Upper lobe of left lung (tissue), 4 donors: Measurements from ENCODE around the gene POC5.

ENCODE experiments used
- EP300 ChIP-seq, 4 donors: sonication (generic); formaldehyde crosslinking; IDR thresholded peaks; one replicate each; pipeline ENCODE4 v1.5.1; 2017; ENCODE audit warnings: antibody characterized with exemption in 4 of 4, control low read depth in 2 of 4
- POLR2AphosphoS5 ChIP-seq, 2 donors: sonication (generic); formaldehyde crosslinking; IDR thresholded peaks; one replicate each; pipeline ENCODE4 v1.5.1; 2017; ENCODE audit warnings: antibody characterized with exemption in 2 of 2
- TF ChIP-seq, protein P1 (sequence below), 6 experiments: fragments of 450-650 bp in 4 of 6; fragments of 200-600 bp in 2 of 6; sonication (generic) in 2 of 6; IDR thresholded peaks; one replicate each; pipeline ENCODE4 v1.5.1; 2016 to 2019; ENCODE audit warnings: antibody characterized with exemption in 6 of 6

DNA sequence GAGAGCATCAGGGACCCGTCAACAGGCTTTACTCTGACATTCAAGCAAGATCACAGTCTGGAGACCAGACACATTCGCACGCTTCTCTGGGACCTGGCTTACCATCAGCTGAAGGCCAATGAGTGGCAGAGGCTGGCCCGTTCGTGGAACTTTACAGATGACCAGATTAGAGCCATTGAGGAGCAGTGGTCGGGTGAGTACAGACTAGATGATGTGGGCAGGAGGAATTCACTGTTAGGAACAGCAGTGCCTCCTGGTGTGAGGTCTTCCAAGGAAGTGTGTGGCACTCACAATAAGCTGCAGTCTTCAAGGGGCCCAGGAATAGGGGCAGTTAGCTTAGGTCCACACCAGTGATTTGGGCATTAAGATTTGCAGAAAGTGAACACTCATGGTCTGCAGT, 50.4 kb downstream of the POC5 start:
- TF ChIP-seq, protein P1, sequence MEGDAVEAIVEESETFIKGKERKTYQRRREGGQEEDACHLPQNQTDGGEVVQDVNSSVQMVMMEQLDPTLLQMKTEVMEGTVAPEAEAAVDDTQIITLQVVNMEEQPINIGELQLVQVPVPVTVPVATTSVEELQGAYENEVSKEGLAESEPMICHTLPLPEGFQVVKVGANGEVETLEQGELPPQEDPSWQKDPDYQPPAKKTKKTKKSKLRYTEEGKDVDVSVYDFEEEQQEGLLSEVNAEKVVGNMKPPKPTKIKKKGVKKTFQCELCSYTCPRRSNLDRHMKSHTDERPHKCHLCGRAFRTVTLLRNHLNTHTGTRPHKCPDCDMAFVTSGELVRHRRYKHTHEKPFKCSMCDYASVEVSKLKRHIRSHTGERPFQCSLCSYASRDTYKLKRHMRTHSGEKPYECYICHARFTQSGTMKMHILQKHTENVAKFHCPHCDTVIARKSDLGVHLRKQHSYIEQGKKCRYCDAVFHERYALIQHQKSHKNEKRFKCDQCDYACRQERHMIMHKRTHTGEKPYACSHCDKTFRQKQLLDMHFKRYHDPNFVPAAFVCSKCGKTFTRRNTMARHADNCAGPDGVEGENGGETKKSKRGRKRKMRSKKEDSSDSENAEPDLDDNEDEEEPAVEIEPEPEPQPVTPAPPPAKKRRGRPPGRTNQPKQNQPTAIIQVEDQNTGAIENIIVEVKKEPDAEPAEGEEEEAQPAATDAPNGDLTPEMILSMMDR (IDR thresholded peaks at IDR 0.05): no peak
- no peak for TF ChIP-seq EP300 (IDR thresholded peaks at IDR 0.05)
- TF ChIP-seq POLR2AphosphoS5 (IDR thresholded peaks at IDR 0.05): no peak
